Activated T-helper 9 cell treated with anti-CD3 and anti-CD28 coated beads, Interleukin-2, amount 50 U/mL, for 16 hours (primary cell): Measurements from ENCODE around the gene DMWD.

Experiments
- DNase-seq: peaks from one replicate; pipeline ENCODE4 v3.0.0-alpha.2; 2020; ENCODE audit warnings: low read depth

The DMWD gene

GRCh38 chr19:45785781-45786532, 6.7 kb downstream of the DMWD start:
- DNase-seq = no peak

GRCh38 chr19:45785097-45785496, 7.5 kb downstream of the DMWD start:
- no peak for DNase-seq

GRCh38 chr19:45784096-45784495, 8.5 kb downstream of the DMWD start:
- DNase-seq = no peak

GRCh38 chr19:45782820-45783785, 9.5 kb downstream of the DMWD start:
- DNase-seq = no peak

- no peak for DNase-seq
These were observed 10.4 kb downstream of the DMWD start, which contains the start of gene DMPK for GRCh38 chr19:45782162-45782691. Gene DMPK (minus strand): TSS chr19:45782490. CDS start chr19:45782352, 138 bp downstream.

GRCh38 chr19:45781214-45782161, 11.2 kb downstream of the DMWD start:
- no peak for DNase-seq

GRCh38 chr19:45780448-45781213, 12.0 kb downstream of the DMWD start:
- no peak for DNase-seq

- DNase-seq = no peak
These were observed 12.5 kb downstream of the DMWD start for GRCh38 chr19:45780146-45780447.

GRCh38 chr19:45779231-45780145, 13.2 kb downstream of the DMWD start:
- peak; percentile 72 for DNase-seq

GRCh38 chr19:45778010-45778661, 14.5 kb downstream of the DMWD start:
- no peak for DNase-seq

- DNase-seq = no peak
These were observed 15.2 kb downstream of the DMWD start for GRCh38 chr19:45777395-45777961.

GRCh38 chr19:45774765-45775164, 17.9 kb downstream of the DMWD start:
- no peak for DNase-seq

GRCh38 chr19:45773384-45773783, 19.3 kb downstream of the DMWD start:
- no peak for DNase-seq

GRCh38 chr19:45772912-45773311, 19.7 kb downstream of the DMWD start:
- DNase-seq = no peak

- DNase-seq = no peak
These were observed 20.4 kb downstream of the DMWD start for GRCh38 chr19:45772130-45772840.

- DNase-seq = no peak
These were observed 21.2 kb downstream of the DMWD start for GRCh38 chr19:45771311-45771933.

- DNase-seq = peak; percentile 87
These were observed 22.2 kb downstream of the DMWD start for GRCh38 chr19:45770192-45771101.
